NCI-H2081 treated with DMSO at 0.1 percent for 48 hours (cell line): ENCODE results near the gene KEAP1.

Source experiments
- DNase-seq: peaks from one replicate; lab custom pipeline; 2025; lab: John Stamatoyannopoulos, UW

KEAP1 gene

GRCh38 chr19:10450191-10450852 lies 52.8 kb downstream of the KEAP1 start:
- DNase-seq = no peak

- no peak for DNase-seq
Measured at GRCh38 chr19:10449037-10449436, 54.1 kb downstream of the KEAP1 start.

GRCh38 chr19:10442698-10443097 lies 60.5 kb downstream of the KEAP1 start:
- no peak for DNase-seq

- DNase-seq = no peak
Measured at GRCh38 chr19:10439588-10439987, 63.6 kb downstream of the KEAP1 start.
